ENCODE results near the gene LRRN4.

GRCh38 chr20:6024768-6025167 is 29.1 kb downstream of the LRRN4 start:
- TF ChIP-seq CTCF (IDR thresholded peaks at IDR 0.05) = no peak
- no peak for TF ChIP-seq POLR2AphosphoS5 (IDR thresholded peaks at IDR 0.05)

Measured in stomach (tissue), 4 donors.